Measurements from ENCODE around the gene MDK. TPM values are rescaled to one million over a fixed set of nuclear protein-coding genes. Genes with fewer than 3 reads are reported as not detected.
A peak's percentile ranks its signal among the peaks of the same experiment; 100 is the strongest.

Gene MDK
- total and polyA plus RNA-seq, 2 experiments from 2014 or later, result 388 to 477 TPM

DNA sequence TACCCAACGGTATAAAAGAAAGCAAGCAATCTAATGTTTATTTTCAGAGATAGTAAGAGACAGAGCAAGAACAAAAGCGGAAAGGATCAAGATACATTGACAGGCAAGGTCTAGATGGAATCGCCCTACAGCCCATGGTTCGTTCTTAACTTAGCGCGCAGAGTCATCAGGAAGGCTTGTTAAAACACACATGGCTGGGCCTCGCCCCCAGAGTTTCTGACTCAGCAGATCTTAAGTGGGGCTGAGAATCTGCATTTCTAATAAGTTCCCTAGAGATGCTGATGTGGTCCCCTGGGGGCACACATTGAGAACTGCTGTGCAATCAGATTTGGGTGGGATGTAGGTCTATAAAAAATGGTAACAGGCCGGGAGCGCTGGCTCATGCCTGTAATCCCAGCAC is 45.9 kb downstream of the MDK start (continued):
- TF ChIP-seq REST (IDR thresholded peaks at IDR 0.05; ENCODE audit: unreplicated experiment) (no peak), CTCF (conservative IDR thresholded peaks at IDR 0.05; ENCODE audit: low read depth in 2 of 2) (no peak), ZNF114 (CRISPR knock-in tag; IDR thresholded peaks at IDR 0.05) (no peak), NANOG (IDR thresholded peaks at IDR 0.05; ENCODE audit: borderline replicate concordance) (no peak; the same call in 1 of the 2 replicates), EZH2 (IDR thresholded peaks at IDR 0.05; ENCODE audit: low read depth, unreplicated experiment) (no peak), CREB1 (CRISPR knock-in tag; IDR thresholded peaks at IDR 0.05; ENCODE audit: low read depth) (no peak), EZH2phosphoT487 (IDR thresholded peaks at IDR 0.05; ENCODE audit: unreplicated experiment) (no peak)
- TF ChIP-seq, protein P1, sequence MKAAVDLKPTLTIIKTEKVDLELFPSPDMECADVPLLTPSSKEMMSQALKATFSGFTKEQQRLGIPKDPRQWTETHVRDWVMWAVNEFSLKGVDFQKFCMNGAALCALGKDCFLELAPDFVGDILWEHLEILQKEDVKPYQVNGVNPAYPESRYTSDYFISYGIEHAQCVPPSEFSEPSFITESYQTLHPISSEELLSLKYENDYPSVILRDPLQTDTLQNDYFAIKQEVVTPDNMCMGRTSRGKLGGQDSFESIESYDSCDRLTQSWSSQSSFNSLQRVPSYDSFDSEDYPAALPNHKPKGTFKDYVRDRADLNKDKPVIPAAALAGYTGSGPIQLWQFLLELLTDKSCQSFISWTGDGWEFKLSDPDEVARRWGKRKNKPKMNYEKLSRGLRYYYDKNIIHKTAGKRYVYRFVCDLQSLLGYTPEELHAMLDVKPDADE (IDR thresholded peaks at IDR 0.05), result no peak

- Mint-ChIP-seq H3K4me1 (peaks cover 38% of the 10 kb centered on the region), H3K9me3 (no peaks in the 10 kb centered on the region; the same call in 2 of the 3 replicates), H3K36me3 (ENCODE audit: low read depth) (peaks cover 19% of the 10 kb centered on the region), H3K27me3 (ENCODE audit: insufficient read depth, low read depth, poor library complexity) (peaks cover 2% of the 10 kb centered on the region), H3K27ac (peak overlapping the region; percentile 16; the same call in 1 of the 2 replicates), H3K4me3 (no peak overlapping the region)
- Histone ChIP-seq H3K4me2 (no peak overlapping the region), H3K36me3 (ENCODE audit: insufficient read depth) (no peaks in the 10 kb centered on the region), H2AFZ (no peak overlapping the region), H3K4me1 (ENCODE audit: insufficient read depth) (peaks cover 15% of the 10 kb centered on the region), H3F3A (replicated peaks; ENCODE audit: low read depth) (peaks cover 4% of the 10 kb centered on the region; the same call in 1 of the 2 replicates), H3K79me2 (replicated peaks; ENCODE audit: insufficient read depth) (no peaks in the 10 kb centered on the region), H3K9me2 (ENCODE audit: insufficient read depth) (no peaks in the 10 kb centered on the region; the same call in 1 of the 2 replicates), H4K20me1 (replicated peaks; ENCODE audit: insufficient read depth) (no peaks in the 10 kb centered on the region; the same call in 1 of the 2 replicates), H3K27ac (ENCODE audit: low read depth) (0 out of 2 replicates have a peak overlapping the region, but pooled peaks have one; percentile 11), H3K27me3 (ENCODE audit: insufficient read depth) (no peaks in the 10 kb centered on the region), H3K4me3 (no peak overlapping the region)
- DNase-seq (ENCODE audit: low spot score) (no peak), ATAC-seq (no peak)
- TF ChIP-seq REST (IDR thresholded peaks at IDR 0.05; ENCODE audit: unreplicated experiment) (no peak), STAT1 (IDR thresholded peaks at IDR 0.05; ENCODE audit: unreplicated experiment) (no peak), CTCF (conservative IDR thresholded peaks at IDR 0.05; ENCODE audit: low read depth in 2 of 2) (no peak), POLR2AphosphoS5 (IDR thresholded peaks at IDR 0.05; ENCODE audit: low read depth) (no peak), ZNF114 (CRISPR knock-in tag; IDR thresholded peaks at IDR 0.05) (no peak), JUNB (IDR thresholded peaks at IDR 0.05; ENCODE audit: unreplicated experiment) (no peak)
- TF ChIP-seq, protein P1 (IDR thresholded peaks at IDR 0.05), result no peak
These were observed 48.2 kb downstream of the MDK start for GRCh38 chr11:46429717-46430116.

Measured in GM23338 (cell line).